Mucosa of rectum (tissue), 2 donors: ENCODE data around the gene IL4I1.

Experiments
- H3K27ac ChIP-seq, 2 donors: one replicate each; pipeline ENCODE4 v1.7.0; 2013; ENCODE audit warnings: inconsistent platforms in 2 of 2, low read depth in 2 of 2, low read length in 2 of 2
- H3K27me3 ChIP-seq, 2 donors: one replicate each; pipeline ENCODE4 v1.7.0; 2013; ENCODE audit warnings: low read length in 2 of 2; ENCODE audit not compliant: control insufficient read depth in 2 of 2, insufficient read depth in 2 of 2
- H3K36me3 ChIP-seq, 2 donors: one replicate each; pipeline ENCODE4 v1.7.0; 2013; ENCODE audit warnings: low read length in 2 of 2; ENCODE audit not compliant: control insufficient read depth in 2 of 2, insufficient read depth in 2 of 2
- H3K4me1 ChIP-seq, 2 donors: one replicate each; pipeline ENCODE4 v1.7.0; 2013; ENCODE audit warnings: low read length in 2 of 2, mild to moderate bottlenecking in 1 of 2; ENCODE audit not compliant: control insufficient read depth in 2 of 2, insufficient read depth in 2 of 2
- H3K4me3 ChIP-seq, 2 donors: one replicate each; pipeline ENCODE4 v1.7.0; 2013; ENCODE audit warnings: low read length in 2 of 2
- H3K9ac ChIP-seq, 2 donors: one replicate each; pipeline ENCODE4 v1.7.0; 2013; ENCODE audit warnings: low read length in 2 of 2, low read depth in 1 of 2, mild to moderate bottlenecking in 1 of 2
- H3K9me3 ChIP-seq, 2 donors: one replicate each; pipeline ENCODE4 v1.7.0; 2013; ENCODE audit warnings: low read length in 2 of 2; ENCODE audit not compliant: control insufficient read depth in 2 of 2
- donor health status: healthy.
- donor health status: Normal muscosa, but diverticular disease.

IL4I1 gene

DNA sequence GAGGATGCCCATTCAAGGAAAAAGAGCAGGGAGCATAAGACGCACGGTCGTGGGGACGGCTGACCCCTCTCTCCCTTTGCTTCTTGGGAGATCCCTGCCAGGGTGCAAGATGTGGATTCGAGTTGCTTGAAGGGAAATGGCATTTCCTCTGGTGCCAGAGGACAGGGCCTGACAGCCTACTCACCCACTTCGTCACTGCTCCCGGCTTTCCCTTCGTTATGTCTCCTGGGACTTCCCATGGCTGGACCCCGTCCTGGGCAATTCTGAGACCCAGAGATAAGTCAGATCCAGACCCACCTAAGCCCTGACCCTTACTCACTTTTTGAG lies 18.0 kb downstream of the IL4I1 start:
- Histone ChIP-seq H3K9ac (no peak overlapping the region), H3K9me3 (no peaks in the 10 kb centered on the region), H3K4me1 (peaks cover 16 to 18% of the 10 kb centered on the region in 2 donors), H3K4me3 (peak overlapping the region; percentile 97 to 99), H3K27ac (peak overlapping the region in 1 of 2 donors; percentile 99), H3K27me3 (no peaks in the 10 kb centered on the region), H3K36me3 (peaks cover 44 to 46% of the 10 kb centered on the region in 2 donors)

DNA sequence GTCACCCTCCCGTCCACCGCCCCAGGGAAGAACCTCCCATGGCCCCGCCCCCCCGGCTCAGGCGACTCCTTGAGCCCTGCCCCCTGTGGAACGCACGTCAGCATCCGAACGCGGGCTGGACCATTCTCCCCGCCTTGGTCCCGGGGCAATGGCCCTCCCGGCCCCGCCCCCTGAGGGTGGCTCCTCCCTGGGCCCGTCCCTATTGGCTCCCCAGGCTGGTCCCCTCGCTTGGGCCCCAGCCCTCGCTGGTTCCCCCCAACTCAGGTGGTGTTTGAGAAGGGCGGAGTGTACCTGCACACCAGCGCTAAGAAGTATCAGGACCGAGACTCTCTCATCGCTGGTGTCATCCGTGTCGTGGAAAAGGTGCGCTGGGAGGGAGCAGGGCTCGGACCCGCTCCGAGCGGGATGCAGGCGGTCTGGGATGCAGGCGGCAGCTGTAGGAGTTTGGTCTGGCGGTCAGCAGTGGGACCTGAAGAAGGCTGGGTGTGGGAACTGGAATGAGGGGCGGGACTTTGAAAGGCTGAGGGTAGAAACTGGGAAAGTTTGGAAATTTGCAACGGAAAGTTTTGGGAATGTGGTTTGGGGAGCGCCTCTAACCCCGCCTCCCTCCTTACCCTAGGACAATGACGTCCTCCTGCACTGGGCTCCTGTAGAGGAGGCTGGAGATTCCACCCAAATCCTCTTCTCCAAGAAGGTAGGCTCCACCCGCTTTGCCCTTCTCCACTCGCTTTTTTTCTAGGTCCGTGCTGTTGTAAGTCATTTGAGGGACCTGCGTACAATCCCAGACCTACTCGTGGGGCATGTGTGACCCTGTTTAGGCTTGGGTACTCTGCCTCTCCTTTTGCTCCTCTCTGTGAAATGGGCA lies 18.6 kb downstream of the IL4I1 start:
- no peaks in the 10 kb centered on the region for H3K27me3 ChIP-seq
- H3K9ac ChIP-seq = peak overlapping the region; percentile 86 to 98
- peak overlapping the region; percentile 97 to 99 for H3K4me3 ChIP-seq
- H3K27ac ChIP-seq = peak overlapping the region; percentile 98 to 99
- H3K4me1 ChIP-seq = peaks cover 16 to 18% of the 10 kb centered on the region in 2 donors
- no peaks in the 10 kb centered on the region for H3K9me3 ChIP-seq
- H3K36me3 ChIP-seq = peaks cover 38 to 40% of the 10 kb centered on the region in 2 donors

DNA sequence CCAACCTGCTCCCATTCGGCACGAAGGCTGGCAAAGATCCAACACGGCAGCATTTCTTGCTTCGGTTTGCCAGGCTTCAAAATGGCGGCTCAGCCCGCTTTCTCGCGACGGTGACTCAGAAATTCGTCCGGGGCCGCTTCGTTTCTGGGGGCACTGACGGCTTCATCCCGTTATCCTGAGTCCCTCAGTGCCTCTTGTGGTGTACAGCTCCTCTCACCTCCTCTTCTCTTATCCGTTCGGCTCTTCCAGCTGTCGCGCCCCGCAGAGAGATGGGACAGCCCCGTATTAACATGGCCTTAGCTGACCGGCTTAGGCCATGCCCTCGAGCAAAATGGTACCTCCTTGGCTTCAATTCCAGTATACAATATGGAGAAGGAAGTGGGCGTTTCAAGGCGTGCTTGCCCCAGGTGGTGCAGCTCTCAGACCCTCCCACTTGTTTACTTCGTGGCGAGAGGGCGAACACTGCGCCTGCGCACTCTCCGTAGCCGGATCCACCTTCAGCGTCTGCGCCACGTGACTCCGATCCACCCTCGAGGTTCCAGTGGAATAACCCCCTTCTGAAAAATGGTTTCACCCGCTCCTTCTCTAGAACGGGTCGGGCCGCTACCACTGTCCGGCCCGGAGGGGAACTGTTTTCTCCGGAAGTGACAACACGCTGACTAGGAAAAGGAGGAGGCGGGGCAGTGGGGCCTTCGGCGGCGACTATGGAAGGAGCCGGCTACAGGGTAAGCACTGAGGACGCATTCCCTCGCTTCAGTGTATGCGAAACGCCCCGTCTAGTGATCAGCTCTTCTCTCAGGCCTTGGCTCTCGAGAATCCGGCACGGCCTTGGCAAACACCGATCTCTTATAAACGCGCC lies 19.4 kb downstream of the IL4I1 start, which contains the start of the genes AKT1S1 and TBC1D17:
Gene AKT1S1 (minus strand): TSS at position 336 of the 859 bp plus-strand sequence. CDS start 4,060 bp downstream, outside the sequence.
Gene TBC1D17 (plus strand): TSS at position 683 of the 859 bp plus-strand sequence. CDS start 22 bp downstream, at position 705.
- H3K4me3 ChIP-seq = peak within 1 kb of the TSS; percentile 99
- H3K9me3 ChIP-seq = no peaks in the 10 kb centered on the region
- H3K36me3 ChIP-seq = peaks cover 29 to 31% of the 10 kb centered on the region in 2 donors
- peak within 1 kb of the TSS; percentile 99 to 100 for H3K9ac ChIP-seq
- H3K27ac ChIP-seq = peak within 1 kb of the TSS; percentile 98 to 99
- H3K4me1 ChIP-seq = peaks cover 16 to 18% of the 10 kb centered on the region in 2 donors
- no peaks in the 10 kb centered on the region for H3K27me3 ChIP-seq

DNA sequence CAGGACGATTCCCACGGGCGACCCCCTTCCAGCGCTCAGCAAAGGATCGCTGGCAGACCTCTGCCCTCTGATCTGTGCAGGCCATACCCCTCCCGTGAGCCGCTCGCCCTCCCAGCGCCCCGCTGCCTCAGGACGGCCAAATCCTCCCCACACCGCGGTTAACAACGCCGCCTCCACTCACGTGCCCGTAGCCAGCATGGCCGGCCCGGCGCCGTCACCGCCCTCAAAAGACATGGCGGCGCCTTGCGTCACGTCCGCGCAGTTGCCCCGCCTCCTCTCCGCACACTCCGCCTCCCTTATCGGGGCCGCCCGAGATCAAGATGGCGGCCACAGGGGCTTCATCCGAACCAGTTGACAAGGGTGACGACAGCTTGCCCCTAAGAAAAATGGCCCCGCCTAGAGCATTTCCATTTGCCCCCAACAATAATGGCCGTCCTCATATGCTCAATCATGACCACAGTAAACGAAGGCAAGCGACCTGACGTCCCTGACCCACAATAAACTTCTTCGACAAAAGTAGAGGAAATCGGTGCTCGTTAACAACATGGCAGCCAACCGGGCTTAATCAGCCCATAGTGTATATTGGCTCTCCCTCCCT lies 20.2 kb downstream of the IL4I1 start:
- Histone ChIP-seq H3K9me3 (no peaks in the 10 kb centered on the region), H3K4me3 (peak overlapping the region; percentile 99), H3K9ac (peak overlapping the region; percentile 99 to 100), H3K4me1 (peaks cover 16 to 18% of the 10 kb centered on the region in 2 donors), H3K27me3 (no peaks in the 10 kb centered on the region), H3K27ac (peak overlapping the region; percentile 98 to 99), H3K36me3 (peaks cover 24 to 25% of the 10 kb centered on the region in 2 donors)

DNA sequence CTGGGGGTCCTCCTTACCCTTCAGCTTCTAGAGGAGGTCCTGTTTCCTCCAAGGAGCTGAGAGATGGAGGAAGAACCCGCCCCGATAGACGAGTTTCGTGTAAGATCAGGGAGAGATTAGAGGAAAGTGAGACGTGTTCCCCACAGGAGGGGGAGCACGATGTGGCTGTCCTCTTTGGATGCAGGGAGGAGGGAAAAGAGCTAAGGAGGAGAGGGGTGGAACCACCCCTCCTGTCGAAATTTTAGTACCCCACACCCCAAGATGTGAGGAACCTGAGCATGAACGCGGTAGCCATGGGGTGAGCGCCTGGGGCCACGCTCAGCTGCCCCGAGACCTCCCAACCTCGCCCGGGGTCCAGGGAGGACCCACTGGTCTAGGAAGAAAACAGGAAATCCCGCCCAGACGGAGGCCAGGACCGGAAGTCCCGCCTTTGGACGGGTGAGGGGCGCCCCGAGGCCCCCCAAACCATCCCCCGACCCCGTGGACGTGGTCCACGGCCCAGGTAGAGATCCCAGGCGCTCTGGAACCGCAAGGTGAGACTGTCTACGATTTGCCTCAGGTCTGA lies 20.7 kb downstream of the IL4I1 start:
- Histone ChIP-seq H3K9ac (peak overlapping the region; percentile 99 to 100), H3K4me1 (peaks cover 18% of the 10 kb centered on the region in 2 donors), H3K36me3 (peaks cover 19 to 22% of the 10 kb centered on the region in 2 donors), H3K27me3 (no peaks in the 10 kb centered on the region), H3K27ac (peak overlapping the region; percentile 98 to 99), H3K4me3 (peak overlapping the region; percentile 99), H3K9me3 (no peaks in the 10 kb centered on the region)

DNA sequence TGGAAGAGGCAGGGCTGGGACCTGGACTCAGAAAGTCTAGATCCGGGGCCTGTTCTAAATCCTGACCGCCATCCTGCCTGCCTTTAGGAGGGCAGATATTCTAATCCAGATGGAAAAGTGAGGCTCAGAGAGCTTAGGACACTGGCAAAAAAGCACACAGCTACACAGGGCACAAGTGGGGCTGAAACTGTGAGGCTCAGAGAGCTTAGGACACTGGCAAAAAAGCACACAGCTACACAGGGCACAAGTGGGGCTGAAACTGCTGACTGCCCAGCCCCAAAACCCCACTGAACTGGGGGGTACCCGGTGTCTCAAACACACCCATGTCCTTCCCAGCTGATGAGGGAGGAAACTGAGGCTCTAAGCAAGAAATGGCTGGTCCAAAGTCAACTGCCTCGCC lies 21.5 kb downstream of the IL4I1 start:
- peaks cover 12 to 14% of the 10 kb centered on the region in 2 donors for H3K36me3 ChIP-seq
- H3K4me1 ChIP-seq = peaks cover 25 to 26% of the 10 kb centered on the region in 2 donors
- H3K4me3 ChIP-seq = peak overlapping the region; percentile 99
- H3K27me3 ChIP-seq = no peaks in the 10 kb centered on the region
- H3K9me3 ChIP-seq = no peaks in the 10 kb centered on the region
- H3K9ac ChIP-seq = peak overlapping the region; percentile 99 to 100
- H3K27ac ChIP-seq = peak overlapping the region in 1 of 2 donors; percentile 98

DNA sequence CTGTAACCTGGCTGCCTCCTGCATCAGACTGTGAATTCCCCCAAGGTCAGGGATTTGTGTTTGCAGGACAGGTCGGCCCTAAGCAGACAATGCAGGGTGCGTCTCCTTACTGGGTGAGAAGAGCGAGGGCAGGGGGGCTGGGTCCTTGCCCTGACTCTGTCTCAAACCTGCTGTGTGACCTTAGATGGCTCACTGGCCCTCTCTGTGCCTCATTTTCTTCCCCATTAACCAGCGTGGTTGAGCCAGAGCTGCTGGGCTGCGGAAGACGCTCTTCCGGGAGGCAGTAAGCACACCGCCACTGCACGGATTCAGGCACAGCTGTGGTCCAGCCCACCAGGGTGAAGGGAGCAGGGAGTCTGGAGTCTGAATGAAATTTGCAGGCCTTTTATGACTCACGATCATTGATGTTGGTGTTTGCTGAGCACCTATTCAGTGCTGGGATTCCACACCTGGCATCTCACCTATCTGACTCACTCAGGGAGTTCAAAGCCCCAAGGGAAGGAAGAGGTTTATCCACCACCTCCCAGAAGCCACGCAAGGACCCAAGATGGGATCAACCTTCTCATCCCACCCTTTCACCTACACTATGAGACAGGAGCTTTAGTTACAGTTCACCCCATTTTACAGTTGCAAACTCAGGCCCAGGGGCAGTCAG lies 22.1 kb downstream of the IL4I1 start:
- peaks cover 28 to 29% of the 10 kb centered on the region in 2 donors for H3K4me1 ChIP-seq
- H3K36me3 ChIP-seq = peaks cover 10 to 12% of the 10 kb centered on the region in 2 donors
- no peak overlapping the region for H3K27ac ChIP-seq
- H3K9ac ChIP-seq = peak overlapping the region in 1 of 2 donors; percentile 14
- H3K27me3 ChIP-seq = no peaks in the 10 kb centered on the region
- no peak overlapping the region for H3K4me3 ChIP-seq
- H3K9me3 ChIP-seq = no peaks in the 10 kb centered on the region

DNA sequence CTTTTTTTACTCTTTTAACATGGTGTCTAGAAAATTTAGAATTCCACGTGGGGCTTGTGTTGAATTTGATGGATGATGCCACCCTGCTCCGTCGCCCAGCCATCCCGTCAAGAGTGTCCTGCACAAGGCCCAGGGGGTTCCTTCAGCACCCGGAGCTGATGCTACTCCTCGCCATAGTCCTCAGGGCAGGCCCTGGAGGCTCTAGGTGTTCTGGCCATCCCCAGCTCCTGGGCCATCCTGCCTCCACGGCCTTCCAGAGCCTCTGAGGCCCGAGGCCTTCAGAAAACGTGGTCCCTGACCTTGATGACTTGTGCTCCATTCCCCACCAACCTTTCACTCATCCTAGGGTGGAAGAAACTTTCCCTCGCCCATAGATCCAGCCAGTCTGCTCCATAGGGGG lies 22.9 kb downstream of the IL4I1 start:
- Histone ChIP-seq H3K27me3 (no peaks in the 10 kb centered on the region), H3K4me3 (no peak overlapping the region), H3K4me1 (peaks cover 26 to 33% of the 10 kb centered on the region in 2 donors), H3K9me3 (no peaks in the 10 kb centered on the region), H3K9ac (no peak overlapping the region), H3K27ac (no peak overlapping the region), H3K36me3 (peaks cover 3 to 5% of the 10 kb centered on the region in 2 donors)

DNA sequence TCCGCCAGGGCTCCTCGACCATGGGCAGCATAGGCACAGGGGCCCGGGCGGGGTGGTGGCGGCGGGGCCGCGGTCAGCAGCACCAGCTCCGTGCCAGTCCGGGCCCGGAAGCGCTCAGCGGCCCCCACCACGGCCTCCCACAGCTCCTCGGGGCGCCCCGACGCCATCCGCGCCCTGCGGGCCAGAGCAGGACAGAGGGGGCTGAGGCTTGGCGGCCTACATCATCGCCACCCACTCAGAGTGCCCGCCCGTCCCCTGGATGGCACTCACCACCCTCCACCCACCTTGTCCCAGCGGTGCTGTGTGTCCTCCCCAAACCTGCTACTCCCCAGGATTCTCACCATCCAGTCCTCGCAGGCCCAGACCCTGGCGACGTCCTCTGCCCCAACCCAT lies 23.6 kb downstream of the IL4I1 start:
- no peak overlapping the region for H3K4me3 ChIP-seq
- H3K4me1 ChIP-seq = peaks cover 19 to 28% of the 10 kb centered on the region in 2 donors
- peaks cover 2 to 3% of the 10 kb centered on the region in 2 donors for H3K36me3 ChIP-seq
- no peak overlapping the region for H3K27ac ChIP-seq
- H3K9ac ChIP-seq = no peak overlapping the region
- H3K9me3 ChIP-seq = no peaks in the 10 kb centered on the region
- H3K27me3 ChIP-seq = no peaks in the 10 kb centered on the region
